ENCODE measurements around the gene PRKAG2. TPM values are rescaled to one million over a fixed set of nuclear protein-coding genes. Genes with fewer than 3 reads are reported as not detected.

The PRKAG2 gene
- total RNA-seq, 1 experiment from 2014 or later, result 73.9 TPM

DNA sequence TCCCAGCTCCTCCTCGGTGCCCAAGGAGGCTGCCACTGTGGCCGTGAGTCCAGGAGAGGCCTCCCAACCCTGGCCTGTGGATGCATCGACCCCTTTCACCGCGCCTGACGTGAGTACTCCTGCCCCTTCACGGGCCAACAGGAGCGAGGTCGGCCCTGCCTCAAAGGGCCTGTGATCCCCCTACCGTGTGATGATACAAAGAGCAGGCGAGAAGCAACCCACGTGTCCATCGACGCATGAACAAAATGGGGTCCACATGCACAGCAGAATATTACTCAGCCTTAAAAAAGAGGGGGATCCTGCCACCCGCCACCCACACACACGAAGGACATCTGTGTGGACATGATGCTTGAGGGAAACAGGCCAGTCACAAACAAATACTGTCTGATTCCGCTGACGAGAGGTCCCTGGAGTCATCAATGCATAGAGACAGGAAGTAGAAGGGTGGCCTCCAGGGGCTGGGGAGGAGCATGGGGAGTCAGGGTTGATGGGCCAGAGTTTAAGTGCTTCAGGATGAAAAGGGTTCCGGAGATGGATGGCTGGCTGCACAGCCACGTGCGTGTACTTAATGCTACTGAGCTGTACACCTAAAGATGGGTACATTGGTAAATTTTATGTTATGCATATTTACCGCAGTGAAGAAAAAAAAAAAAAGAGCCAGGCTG lies 151.9 kb downstream of the PRKAG2 start:
- no TSS peak for BruUV-seq (replicated peaks)
- Mint-ChIP-seq H3K36me3 (ENCODE audit: insufficient read depth, unreplicated experiment) (no peaks in the 10 kb centered on the region), H3K4me3 (ENCODE audit: unreplicated experiment) (no peak overlapping the region), H3K27ac (ENCODE audit: low read depth, unreplicated experiment) (no peak overlapping the region), H3K4me1 (ENCODE audit: insufficient read depth, unreplicated experiment) (peaks cover 24% of the 10 kb centered on the region), H3K27me3 (ENCODE audit: insufficient read depth, unreplicated experiment) (no peaks in the 10 kb centered on the region), H3K9me3 (ENCODE audit: unreplicated experiment) (no peaks in the 10 kb centered on the region)
- ChIA-PET POLR2A (no interaction called here), CTCF (interaction anchor here (0.6 to 2.1 kb wide), 5 partner anchors 11 to 104 kb away, joined by 3 to 10 read pairs (median 3); no protein-coding TSS in a partner anchor)
- DNase-seq (ENCODE audit: unreplicated experiment), result no peak
- TF ChIP-seq, protein P1, sequence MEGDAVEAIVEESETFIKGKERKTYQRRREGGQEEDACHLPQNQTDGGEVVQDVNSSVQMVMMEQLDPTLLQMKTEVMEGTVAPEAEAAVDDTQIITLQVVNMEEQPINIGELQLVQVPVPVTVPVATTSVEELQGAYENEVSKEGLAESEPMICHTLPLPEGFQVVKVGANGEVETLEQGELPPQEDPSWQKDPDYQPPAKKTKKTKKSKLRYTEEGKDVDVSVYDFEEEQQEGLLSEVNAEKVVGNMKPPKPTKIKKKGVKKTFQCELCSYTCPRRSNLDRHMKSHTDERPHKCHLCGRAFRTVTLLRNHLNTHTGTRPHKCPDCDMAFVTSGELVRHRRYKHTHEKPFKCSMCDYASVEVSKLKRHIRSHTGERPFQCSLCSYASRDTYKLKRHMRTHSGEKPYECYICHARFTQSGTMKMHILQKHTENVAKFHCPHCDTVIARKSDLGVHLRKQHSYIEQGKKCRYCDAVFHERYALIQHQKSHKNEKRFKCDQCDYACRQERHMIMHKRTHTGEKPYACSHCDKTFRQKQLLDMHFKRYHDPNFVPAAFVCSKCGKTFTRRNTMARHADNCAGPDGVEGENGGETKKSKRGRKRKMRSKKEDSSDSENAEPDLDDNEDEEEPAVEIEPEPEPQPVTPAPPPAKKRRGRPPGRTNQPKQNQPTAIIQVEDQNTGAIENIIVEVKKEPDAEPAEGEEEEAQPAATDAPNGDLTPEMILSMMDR (IDR thresholded peaks at IDR 0.05; ENCODE audit: unreplicated experiment), result no peak
- intact Hi-C loops (cut with micrococcal nuclease), result no loop called here

DNA sequence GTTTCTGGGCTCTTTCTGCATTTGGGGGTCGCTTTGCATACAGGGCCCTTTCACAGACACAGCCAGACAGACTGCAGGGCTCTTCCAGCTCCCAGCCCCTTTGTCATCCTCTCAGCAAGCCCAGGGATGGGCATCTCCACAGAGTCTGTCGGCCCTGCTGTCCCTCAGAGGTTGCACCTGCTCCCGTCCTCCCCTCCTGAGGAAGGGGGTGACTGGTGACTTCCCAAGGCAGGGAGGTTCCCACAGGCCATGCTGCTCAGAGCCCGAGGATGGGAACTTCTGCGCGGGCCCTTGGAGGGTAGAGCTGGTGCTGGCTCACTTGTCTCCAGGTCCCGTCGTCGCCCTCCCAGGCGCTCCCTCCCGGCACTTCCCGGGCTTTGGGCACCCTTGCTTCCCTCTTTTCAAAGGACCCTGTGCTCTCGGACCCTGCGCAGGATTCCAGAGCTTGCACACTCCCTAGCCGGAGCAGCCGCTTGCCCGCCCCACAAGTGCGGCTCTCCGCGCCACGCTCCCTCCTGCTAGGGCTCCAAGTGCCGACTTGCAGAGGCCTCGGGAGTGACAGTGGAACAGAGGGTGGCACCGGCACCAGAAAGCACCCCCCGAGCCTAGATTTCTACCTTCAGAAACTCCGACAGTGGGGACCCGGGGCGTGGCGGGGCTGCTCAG lies 152.5 kb downstream of the PRKAG2 start:
- H3K27ac Mint-ChIP-seq (ENCODE audit: low read depth, unreplicated experiment), result no peak overlapping the region
- intact Hi-C loops (cut with micrococcal nuclease), result no loop called here
- no peaks in the 10 kb centered on the region for H3K9me3 Mint-ChIP-seq (ENCODE audit: unreplicated experiment)
- no TSS peak for BruUV-seq (replicated peaks)
- DNase-seq (ENCODE audit: unreplicated experiment), result no peak
- peaks cover 24% of the 10 kb centered on the region for H3K4me1 Mint-ChIP-seq (ENCODE audit: insufficient read depth, unreplicated experiment)
- H3K36me3 Mint-ChIP-seq (ENCODE audit: insufficient read depth, unreplicated experiment), result no peaks in the 10 kb centered on the region
- no peak overlapping the region for H3K4me3 Mint-ChIP-seq (ENCODE audit: unreplicated experiment)
- ChIA-PET CTCF (interaction anchor here (0.7 to 0.9 kb wide), 2 partner anchors 21 to 30 kb away, joined by 3 to 4 read pairs; no protein-coding TSS in a partner anchor), POLR2A (no interaction called here)
- no peaks in the 10 kb centered on the region for H3K27me3 Mint-ChIP-seq (ENCODE audit: insufficient read depth, unreplicated experiment)
- TF ChIP-seq, protein P1 (IDR thresholded peaks at IDR 0.05; ENCODE audit: unreplicated experiment), result no peak

DNA sequence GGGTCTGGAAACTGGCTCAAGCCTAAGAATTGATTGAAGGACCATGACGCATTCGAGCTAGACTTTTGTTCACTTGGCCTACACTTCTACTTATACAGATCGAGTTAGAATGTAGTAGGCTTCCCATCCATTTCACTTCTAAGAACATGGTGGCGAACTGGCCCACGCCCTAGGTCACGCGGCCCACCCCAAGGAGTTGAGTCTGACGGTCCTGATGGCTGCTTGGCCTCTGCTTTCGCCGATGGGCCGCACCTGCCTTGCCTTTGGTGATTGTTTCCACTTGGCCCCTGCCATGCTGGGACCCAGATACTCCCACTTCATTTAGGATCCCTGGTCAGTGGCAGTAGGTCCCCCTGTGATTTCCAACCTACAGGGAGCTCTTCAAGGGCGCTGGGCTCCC lies 153.6 kb downstream of the PRKAG2 start:
- Mint-ChIP-seq H3K4me3 (ENCODE audit: unreplicated experiment) (no peak overlapping the region), H3K27ac (ENCODE audit: low read depth, unreplicated experiment) (no peak overlapping the region), H3K9me3 (ENCODE audit: unreplicated experiment) (no peaks in the 10 kb centered on the region), H3K27me3 (ENCODE audit: insufficient read depth, unreplicated experiment) (no peaks in the 10 kb centered on the region), H3K4me1 (ENCODE audit: insufficient read depth, unreplicated experiment) (peaks cover 19% of the 10 kb centered on the region), H3K36me3 (ENCODE audit: insufficient read depth, unreplicated experiment) (no peaks in the 10 kb centered on the region)
- POLR2A ChIA-PET, result no interaction called here
- no TSS peak for BruUV-seq (replicated peaks)
- intact Hi-C loops (cut with micrococcal nuclease), result no loop called here
- no peak for DNase-seq (ENCODE audit: unreplicated experiment)
- TF ChIP-seq, protein P1 (IDR thresholded peaks at IDR 0.05; ENCODE audit: unreplicated experiment), result no peak
- CTCF ChIA-PET, result interaction anchor here (0.6 to 0.7 kb wide), 2 partner anchors 20 to 398 kb away, joined by 3 to 4 read pairs; no protein-coding TSS in a partner anchor

- peaks cover 13% of the 10 kb centered on the region for H3K4me1 Mint-ChIP-seq (ENCODE audit: insufficient read depth, unreplicated experiment)
- TF ChIP-seq, protein P1 (IDR thresholded peaks at IDR 0.05; ENCODE audit: unreplicated experiment), result no peak
- H3K4me3 Mint-ChIP-seq (ENCODE audit: unreplicated experiment), result no peak overlapping the region
- H3K36me3 Mint-ChIP-seq (ENCODE audit: insufficient read depth, unreplicated experiment), result no peaks in the 10 kb centered on the region
- ChIA-PET CTCF (interaction anchor here (0.6 to 1.5 kb wide), 2 partner anchors 17 to 230 kb away, joined by 3 to 4 read pairs; no protein-coding TSS in a partner anchor), POLR2A (no interaction called here)
- no peaks in the 10 kb centered on the region for H3K27me3 Mint-ChIP-seq (ENCODE audit: insufficient read depth, unreplicated experiment)
- no peak overlapping the region for H3K27ac Mint-ChIP-seq (ENCODE audit: low read depth, unreplicated experiment)
- DNase-seq (ENCODE audit: unreplicated experiment), result no peak
- no TSS peak for BruUV-seq (replicated peaks)
- intact Hi-C loops (cut with micrococcal nuclease), result no loop called here
- H3K9me3 Mint-ChIP-seq (ENCODE audit: unreplicated experiment), result no peaks in the 10 kb centered on the region
Measured at GRCh38 chr7:151722533-151722932, 154.4 kb downstream of the PRKAG2 start.
